ENCODE results near the gene DONSON. TPM values are rescaled to one million over a fixed set of nuclear protein-coding genes. Genes with fewer than 3 reads are reported as not detected.

Gene DONSON
- total and polyA plus RNA-seq, 11 donors = 4.0 to 18.6 (median 5.8) TPM

DNA sequence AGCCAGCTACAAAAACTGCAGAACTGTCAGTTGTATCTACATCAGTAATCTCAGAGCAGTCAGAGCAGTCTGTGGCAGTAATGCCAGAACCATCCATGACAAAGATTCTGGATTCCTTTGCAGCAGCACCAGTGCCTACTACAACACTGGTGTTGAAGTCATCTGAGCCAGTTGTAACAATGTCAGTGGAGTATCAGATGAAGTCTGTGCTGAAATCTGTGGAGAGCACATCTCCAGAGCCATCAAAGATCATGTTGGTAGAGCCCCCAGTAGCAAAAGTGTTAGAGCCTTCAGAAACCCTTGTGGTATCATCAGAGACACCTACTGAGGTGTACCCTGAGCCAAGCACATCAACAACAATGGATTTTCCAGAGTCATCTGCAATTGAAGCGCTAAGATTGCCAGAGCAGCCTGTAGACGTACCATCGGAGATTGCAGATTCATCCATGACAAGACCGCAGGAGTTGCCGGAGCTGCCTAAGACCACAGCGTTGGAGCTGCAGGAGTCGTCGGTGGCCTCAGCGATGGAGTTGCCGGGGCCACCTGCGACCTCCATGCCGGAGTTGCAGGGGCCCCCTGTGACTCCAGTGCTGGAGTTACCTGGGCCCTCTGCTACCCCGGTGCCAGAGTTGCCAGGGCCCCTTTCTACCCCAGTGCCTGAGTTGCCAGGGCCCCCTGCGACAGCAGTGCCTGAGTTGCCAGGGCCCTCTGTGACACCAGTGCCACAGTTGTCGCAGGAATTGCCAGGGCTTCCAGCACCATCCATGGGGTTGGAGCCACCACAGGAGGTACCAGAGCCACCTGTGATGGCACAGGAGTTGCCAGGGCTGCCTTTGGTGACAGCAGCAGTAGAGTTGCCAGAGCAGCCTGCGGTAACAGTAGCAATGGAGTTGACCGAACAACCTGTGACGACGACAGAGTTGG is 38.4 kb downstream of the DONSON start:
- no peak for TF ChIP-seq POLR2A (IDR thresholded peaks at IDR 0.05)
- TF ChIP-seq, protein P1, sequence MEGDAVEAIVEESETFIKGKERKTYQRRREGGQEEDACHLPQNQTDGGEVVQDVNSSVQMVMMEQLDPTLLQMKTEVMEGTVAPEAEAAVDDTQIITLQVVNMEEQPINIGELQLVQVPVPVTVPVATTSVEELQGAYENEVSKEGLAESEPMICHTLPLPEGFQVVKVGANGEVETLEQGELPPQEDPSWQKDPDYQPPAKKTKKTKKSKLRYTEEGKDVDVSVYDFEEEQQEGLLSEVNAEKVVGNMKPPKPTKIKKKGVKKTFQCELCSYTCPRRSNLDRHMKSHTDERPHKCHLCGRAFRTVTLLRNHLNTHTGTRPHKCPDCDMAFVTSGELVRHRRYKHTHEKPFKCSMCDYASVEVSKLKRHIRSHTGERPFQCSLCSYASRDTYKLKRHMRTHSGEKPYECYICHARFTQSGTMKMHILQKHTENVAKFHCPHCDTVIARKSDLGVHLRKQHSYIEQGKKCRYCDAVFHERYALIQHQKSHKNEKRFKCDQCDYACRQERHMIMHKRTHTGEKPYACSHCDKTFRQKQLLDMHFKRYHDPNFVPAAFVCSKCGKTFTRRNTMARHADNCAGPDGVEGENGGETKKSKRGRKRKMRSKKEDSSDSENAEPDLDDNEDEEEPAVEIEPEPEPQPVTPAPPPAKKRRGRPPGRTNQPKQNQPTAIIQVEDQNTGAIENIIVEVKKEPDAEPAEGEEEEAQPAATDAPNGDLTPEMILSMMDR (IDR thresholded peaks at IDR 0.05) = no peak
- intact Hi-C loops (cut with DNase I) = loop anchor here in 1 of 10 donors (10.0 kb wide), 1 partner anchor 45 kb away; no protein-coding TSS in a partner anchor
- no peaks in the 10 kb centered on the region for H3K27me3 ChIP-seq
- H3K27ac ChIP-seq = no peak overlapping the region
- no peak overlapping the region for H3K4me3 ChIP-seq
- ATAC-seq (peak in 1 of 4 donors; percentile 12), DNase-seq (no peak)
- WGBS, 4 donors = 94 to 97% (median 97%) methylated on average over 13 to 19 of the region's 19 CpGs
- H3K4me1 ChIP-seq = peaks cover 0 to 29% (median 17%) of the 10 kb centered on the region in 12 donors
- H3K36me3 ChIP-seq = peaks cover 0 to 91% (median 88%) of the 10 kb centered on the region in 9 donors
- no peaks in the 10 kb centered on the region for H3K9me3 ChIP-seq

DNA sequence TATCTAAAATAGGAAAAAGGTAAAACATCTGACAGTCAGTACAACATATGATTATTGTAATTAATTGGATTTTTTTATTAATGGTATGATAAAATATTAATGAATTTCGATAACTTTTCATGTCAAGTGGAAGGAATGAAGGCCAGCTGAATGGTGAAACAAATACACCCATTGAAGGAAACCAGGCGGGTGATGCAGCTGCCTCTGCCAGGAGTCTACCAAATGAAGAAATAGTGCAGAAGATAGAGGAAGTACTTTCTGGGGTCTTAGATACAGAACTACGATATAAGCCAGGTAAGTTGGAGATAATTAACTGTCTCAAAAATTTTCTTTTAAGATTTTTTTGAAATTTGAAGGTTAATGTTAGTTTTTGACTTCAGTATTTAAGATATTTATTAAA is 42.4 kb downstream of the DONSON start:
- Histone ChIP-seq H3K4me1 (peaks cover under 1 to 45% (median 30%) of the 10 kb centered on the region in 12 donors), H3K36me3 (peaks cover 0 to 52% (median 48%) of the 10 kb centered on the region in 9 donors), H3K9me3 (no peaks in the 10 kb centered on the region), H3K27ac (no peak overlapping the region), H3K27me3 (no peaks in the 10 kb centered on the region), H3K4me3 (peak overlapping the region in 1 of 12 donors; percentile 75)
- DNase-seq (no peak), ATAC-seq (no peak)
- 47 to 59% (median 52%) methylated on average over 3 of the region's 3 CpGs for WGBS, 4 donors
- intact Hi-C loops (cut with DNase I) = loop anchor here in 1 of 10 donors (10.0 kb wide), 1 partner anchor 49 kb away; no protein-coding TSS in a partner anchor
- no peak for TF ChIP-seq POLR2A (IDR thresholded peaks at IDR 0.05)
- TF ChIP-seq, protein P1 (IDR thresholded peaks at IDR 0.05) = no peak

DNA sequence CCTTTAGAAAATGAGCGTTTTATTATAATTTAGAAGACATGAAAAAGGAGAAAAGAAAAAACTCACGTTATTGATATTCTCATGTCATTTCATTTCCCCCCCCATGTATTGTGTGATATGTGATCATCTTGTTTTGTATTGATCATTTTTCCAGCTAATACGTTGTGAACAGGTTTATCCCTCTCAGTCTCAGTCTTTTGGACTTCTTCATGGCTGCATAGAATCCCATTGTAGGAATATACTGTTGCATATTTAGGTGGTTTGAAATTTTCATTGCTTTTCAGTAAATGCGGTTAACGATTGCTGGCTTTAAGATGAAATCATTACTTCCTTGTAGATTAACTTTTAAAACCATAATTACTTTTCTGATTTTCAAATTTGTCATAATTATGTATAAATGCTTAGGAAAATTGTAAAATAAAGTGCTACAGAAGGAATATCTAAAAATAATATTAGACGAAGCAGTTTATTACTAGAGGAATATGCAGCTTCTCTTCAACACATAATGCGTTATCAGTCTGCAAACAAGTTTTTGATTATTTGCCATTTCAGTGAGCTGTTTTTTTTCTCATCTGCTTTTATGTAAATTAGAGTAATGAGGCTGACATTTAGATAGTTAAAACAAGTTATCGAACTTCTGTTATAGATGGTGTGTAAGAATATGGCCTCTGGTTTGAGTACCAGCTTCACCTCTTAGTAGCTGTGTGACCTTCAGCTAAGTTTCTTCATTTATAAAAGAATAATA is 43.9 kb downstream of the DONSON start:
- WGBS, 4 donors = 6 to 11% (median 7%) methylated on average over 8 of the region's 8 CpGs
- DNase-seq (no peak), ATAC-seq (no peak)
- H3K27ac ChIP-seq = peak overlapping the region in 6 of 12 donors; percentile 8 to 100 (median 99)
- H3K4me3 ChIP-seq = peak overlapping the region; percentile 71 to 94 (median 81)
- intact Hi-C loops (cut with DNase I) = loop anchor here in 5 of 10 donors (5.0 to 10.0 kb wide), 5 partner anchors 43 to 67 kb away; partner anchors contain the start of genes DONSON (in 3 of the 5), DNAJC28 (in 1 of the 5) and TMEM50B (in 1 of the 5)
- no peaks in the 10 kb centered on the region for H3K27me3 ChIP-seq
- H3K9me3 ChIP-seq = no peaks in the 10 kb centered on the region
- H3K36me3 ChIP-seq = peaks cover 0 to 38% (median 34%) of the 10 kb centered on the region in 9 donors
- peaks cover 3 to 56% (median 37%) of the 10 kb centered on the region in 12 donors for H3K4me1 ChIP-seq
- TF ChIP-seq, protein P1 (IDR thresholded peaks at IDR 0.05) = no peak
- no peak for TF ChIP-seq POLR2A (IDR thresholded peaks at IDR 0.05)

Measured in heart left ventricle (tissue), 16 donors.